ENCODE measurements around the gene C4orf50. TPM values are rescaled to one million over a fixed set of nuclear protein-coding genes. Genes with fewer than 3 reads are reported as not detected.
"Not testable (repeated sequence)": the region's sequence is repeated elsewhere in the genome, so short reads cannot be mapped to it uniquely, and the experiment has no call there.

The C4orf50 gene
- total RNA-seq, 2 donors from 2014 or later: 0.03 TPM

DNA sequence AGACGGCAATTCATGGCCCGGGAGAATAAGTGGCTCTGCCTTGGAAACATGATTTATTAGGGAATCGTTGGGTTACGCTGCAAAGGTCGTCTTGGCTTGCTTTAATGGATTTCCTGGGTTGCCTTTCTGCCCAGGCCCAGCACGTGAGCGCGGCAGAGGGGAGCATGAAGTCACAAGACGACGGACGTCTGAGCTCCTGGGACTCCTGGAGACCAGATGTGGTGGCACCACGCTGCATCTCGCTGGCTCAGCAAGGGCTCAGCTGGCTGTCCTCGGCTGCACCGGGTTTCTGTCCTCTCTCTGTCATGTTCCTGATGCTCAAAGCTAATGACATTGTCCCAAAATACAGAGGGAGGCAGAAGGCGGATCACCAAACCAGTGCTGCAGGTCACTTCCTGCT lies 61.2 kb downstream of the C4orf50 start:
- intact Hi-C loops (cut with DNase I): no loop called here
- ATAC-seq (no peak), DNase-seq (no peak)

DNA sequence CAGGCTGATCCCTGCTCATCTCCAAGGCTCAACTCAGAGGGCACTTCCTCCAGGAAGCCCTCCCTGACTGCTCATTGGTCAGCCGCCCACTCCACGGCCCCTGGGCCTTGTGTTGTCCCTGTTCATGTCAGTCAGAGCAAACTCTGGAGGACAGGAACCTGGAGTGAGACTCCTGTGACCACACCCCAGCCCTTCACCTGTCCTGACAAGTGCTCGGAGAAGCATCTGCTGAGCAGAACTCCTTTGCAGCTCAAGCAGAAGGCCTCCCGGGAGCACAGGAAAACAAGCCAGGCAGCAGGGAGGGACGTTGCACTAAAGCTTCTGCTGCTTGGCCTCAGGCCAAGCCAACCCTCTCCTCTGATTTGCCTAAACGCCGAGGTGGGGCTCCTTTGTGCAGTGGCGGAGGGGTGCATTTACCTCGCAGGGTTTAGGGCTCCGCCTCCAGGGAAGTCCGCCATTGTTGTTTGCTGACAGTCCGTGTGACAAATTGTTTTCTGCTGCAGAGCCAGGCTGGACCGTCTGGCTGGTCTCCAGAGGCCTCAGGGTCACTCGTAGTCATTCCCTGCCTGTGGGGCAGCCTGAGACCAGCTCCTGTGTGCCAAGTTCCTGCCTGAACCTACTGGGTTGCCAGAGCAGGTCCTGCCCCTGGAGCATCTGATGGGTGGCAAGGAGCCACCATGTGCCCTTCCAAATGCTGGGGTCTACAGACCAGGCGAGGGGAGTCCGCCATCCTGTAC lies 61.8 kb downstream of the C4orf50 start:
- ATAC-seq (no peak), DNase-seq (no peak)
- intact Hi-C loops (cut with DNase I): no loop called here

DNA sequence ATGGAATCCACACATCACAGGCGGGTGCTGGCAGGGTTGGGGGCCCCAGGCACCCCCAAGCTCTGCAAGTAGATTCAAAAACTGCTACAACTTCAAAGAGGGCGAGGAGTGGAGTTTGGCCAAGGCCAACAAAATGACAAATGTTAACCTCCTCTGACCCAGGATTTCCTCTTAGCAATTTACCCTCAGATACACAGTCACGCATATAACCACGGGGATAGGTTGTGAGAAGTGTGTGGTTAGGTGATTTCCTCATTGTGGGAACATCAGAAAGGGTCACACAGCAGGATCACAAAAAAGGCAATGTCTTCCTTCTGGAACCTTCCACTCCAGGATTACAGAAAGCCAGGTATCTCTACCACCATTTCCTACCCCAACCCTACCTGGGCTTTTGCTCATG lies 62.4 kb downstream of the C4orf50 start:
- ATAC-seq (no peak), DNase-seq (no peak)
- intact Hi-C loops (cut with DNase I): no loop called here

DNA sequence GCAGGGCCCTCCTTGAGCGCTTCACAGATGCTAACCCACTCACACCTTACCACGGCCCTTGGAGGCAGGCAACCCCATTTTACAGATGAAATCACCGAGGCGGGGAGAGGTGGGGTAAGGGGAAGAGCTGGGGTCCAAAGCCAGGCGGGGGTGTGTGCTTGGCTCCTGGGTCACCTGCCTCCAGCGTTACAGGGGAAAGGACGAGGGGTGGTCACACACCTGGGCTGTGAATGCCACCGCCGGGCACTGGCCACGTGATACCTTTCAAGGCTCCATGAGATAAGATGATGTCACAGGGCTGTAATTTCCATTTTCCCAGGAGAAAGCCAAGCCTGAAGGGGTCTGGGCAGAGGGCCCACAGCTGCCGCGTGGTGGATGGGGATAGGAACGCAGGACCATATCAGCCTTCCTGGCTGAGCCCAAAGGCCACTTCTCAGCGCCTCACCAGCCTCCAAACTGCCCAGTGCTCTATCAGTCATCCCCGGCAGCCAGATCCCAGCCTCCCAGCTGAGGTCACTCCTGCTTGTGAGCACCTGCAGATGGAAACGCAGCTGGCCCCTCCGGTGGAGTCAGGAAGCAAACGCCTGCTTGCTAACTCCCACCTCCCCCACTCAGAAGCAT lies 62.9 kb downstream of the C4orf50 start:
- no peak for ATAC-seq
- intact Hi-C loops (cut with DNase I): no loop called here
- DNase-seq: no peak

DNA sequence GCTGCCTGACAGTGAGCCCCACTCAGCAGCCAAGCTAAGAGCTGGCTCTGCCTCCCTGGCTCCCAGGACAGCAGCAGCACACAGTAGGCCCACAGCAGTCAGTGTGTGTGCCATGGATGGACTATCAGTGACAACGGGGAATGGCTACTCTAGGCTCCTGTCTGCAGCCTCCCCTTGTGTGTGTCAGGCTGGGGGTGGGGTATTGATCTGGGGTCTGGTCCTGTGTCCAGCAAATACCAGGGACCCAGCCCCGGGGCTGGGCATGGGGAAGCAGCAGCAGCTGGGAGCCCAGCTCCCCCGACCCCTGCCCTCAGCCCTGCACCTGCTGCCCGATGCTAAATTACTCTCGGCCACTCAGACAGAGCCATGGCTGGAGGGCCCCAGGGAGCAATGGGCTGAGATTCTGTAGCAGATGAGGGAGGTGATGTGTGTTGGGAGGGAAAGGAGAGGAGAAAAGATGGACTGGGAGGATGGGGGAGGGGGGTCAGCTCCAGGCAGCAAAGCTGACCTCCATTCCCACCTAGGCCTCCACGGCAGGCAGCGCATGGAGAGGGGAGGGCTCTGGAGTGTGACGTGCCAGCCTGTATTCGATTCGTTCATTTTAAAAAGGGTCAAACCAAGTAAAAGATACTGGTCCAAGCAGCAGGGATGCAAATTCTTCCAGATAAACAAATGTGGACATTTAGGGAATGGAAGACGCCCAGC lies 64.0 kb downstream of the C4orf50 start:
- DNase-seq: no peak
- no peak for ATAC-seq
- intact Hi-C loops (cut with DNase I): no loop called here

DNA sequence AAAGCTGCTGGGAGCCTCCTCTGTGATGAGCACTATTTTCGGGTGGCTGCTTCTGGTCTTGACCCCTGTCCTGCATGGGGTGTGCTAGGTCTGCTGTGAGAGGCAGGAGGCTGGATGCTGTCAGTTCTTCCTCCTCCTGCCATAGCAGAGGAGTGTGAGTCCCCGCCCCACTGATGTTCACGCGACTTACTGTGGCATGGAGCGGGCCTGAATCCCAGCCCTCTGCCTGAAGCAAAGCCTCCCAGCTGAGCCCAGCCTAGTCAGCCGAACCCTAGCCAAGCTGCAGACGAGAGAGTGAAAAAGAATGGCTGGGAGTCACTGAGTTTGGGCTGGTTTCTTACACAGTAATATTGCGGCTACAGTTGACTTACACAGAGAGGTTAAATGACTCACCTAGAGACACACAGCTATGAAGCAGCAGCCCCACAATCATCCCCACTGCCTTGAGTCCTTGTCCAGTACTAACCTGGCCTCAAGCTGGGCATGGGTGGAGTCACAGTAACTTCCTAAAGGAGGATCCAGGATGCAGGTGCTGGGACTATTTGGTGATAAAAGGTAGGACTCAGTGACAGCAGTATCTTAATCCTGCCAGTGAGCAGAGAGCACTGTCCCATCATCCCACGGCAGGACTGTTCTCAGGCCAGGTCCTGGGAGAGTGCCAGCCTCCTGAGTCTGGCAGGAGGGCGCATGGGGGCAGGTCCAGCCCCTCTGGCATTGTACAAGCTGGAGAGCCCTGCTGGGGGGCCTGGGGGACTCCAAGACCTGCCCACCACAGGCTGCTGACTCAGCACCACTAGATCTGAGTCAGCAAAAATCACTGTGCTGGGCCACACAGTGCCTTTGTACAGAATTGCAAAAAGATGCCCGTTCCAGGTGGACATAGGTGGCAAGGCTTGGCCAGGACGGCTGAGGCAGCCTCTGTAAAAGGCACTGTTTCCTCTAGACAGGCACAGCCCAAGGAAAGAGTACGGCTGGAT lies 65.0 kb downstream of the C4orf50 start:
- ATAC-seq (no peak), DNase-seq (no peak)
- intact Hi-C loops (cut with DNase I): no loop called here

DNA sequence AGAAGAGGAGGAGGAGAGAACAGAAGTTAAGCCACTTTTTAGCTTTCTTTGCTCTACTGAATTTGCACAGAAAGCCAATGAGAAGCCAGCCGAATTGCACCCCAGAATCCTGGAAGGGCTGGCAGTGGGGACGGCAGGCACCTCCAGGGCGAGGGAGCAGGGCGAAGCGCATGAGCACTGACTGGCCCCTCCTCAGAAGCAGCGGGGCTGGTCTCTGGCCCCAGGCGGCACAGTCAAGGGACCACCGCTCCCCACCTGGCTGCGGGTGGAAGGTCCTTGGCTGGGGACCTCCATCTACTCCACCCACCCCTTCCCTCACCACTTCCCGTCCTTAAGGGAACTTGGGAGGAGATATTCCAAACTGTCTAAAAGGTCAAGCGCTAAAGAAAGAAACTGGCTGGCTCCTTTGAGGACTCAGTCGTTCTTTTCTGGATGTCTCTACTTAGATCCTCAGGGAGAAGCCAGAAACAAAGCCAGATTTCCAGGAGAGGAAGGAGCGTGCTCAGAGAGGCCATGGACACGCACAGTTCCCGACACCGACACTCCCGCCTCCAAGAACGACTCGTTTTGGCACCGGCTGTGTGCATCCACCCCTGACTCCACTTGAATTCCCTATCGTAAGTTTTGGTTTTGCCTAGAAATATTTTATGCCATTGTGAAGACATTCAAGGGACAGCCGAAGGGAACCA lies 65.8 kb downstream of the C4orf50 start:
- intact Hi-C loops (cut with DNase I): no loop called here
- DNase-seq (no peak), ATAC-seq (no peak)

DNA sequence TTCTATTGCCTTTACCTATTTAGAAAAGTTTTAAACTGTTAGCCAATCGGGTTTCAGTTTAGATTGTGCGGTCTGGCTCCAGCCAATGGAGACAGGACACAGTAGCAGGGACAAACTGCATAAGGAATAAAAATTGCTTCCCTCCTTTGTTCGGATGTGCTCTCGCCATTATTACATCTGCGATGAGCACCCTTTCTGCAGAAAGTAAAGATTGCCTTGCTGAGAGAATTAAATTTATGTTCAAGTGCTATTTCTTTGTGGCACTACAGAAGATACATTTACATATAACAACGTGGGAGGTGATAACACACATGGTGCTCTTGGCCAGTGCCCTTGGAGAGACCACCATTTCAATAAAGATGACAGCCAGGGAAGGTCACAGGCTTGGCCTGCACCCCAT lies 71.6 kb downstream of the C4orf50 start:
- ATAC-seq; intact Hi-C loops (cut with DNase I); DNase-seq: not testable (repeated sequence)

DNA sequence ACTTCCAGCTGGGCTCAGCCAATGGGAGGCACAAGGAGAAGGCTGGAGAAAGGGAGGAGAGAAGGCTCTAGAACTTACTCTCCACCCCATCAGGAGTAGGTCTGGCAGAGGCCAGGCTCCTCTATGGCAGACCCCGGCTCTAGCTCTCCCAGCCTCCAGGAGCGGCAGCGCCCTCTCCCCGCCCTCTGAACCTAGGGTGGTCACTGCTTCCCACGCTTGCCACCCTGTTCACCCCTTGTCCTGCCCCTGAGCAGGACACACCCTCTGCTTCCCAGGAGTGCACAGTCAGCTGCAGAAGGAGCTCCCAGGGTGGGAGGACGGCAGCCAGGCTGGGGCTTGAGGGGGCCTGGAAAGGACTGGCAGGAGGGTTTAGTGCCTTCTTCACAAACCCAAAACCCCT lies 72.3 kb downstream of the C4orf50 start:
- intact Hi-C loops (cut with DNase I): no loop called here
- DNase-seq: no peak
- no peak for ATAC-seq

DNA sequence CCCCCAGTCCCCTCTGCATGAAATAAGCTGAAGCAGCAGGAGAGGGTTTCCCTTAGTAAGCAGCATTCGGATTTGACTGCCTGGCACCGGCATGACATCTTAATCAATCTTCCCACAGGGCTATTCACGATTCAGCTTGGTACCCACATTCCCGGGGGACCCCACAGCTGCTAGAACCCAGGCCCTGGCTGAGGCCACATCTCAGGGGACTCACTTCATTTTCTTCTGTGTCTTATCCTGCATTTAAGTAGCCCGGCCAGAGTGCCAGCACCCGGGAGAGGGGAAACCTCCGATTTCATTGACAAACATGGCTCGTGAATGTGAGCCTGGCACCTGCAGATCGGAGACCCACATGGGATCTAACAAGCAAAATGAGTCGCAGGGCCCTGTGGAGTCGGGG lies 73.1 kb downstream of the C4orf50 start:
- DNase-seq (no peak), ATAC-seq (no peak)
- intact Hi-C loops (cut with DNase I): no loop called here

DNA sequence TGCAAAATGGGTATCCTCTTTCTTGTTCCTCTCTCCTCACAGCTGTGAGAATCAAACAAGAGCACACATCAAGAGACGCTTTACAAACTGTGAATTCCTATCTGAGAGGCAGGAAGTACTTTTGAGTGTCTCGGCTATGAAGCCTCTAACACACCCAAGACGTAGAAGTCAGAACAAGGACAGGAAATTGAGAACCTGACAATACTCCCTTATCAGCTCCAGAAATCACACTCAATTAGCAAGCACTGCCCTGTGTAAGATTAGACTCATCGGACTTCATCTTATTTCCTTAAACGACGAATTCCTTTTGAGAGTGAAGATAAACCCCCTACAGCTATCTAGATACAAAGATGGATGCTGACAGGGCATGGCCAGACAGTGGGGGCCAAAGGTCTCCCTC lies 74.7 kb downstream of the C4orf50 start:
- intact Hi-C loops (cut with DNase I): no loop called here
- DNase-seq: no peak
- no peak for ATAC-seq

DNA sequence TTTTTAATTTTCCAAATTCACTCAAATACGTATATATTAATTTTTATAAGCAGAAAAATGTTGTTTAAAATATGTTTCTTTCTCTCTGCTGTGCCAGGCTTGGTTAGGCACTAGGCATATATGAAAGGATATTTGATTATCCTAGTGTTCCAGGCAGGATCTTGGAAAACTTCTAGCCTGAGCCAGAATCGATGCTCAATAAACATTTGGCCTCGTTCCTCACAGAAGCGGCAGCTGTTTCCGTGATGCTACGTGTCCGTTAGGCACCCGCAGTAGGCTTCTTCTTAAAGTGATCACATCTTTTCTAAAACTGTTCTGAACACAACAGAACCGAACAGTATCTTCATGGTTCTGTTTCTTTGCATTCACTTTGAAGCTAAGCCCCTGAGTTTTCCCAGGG lies 75.3 kb downstream of the C4orf50 start:
- intact Hi-C loops (cut with DNase I): no loop called here
- no peak for DNase-seq
- no peak for ATAC-seq

DNA sequence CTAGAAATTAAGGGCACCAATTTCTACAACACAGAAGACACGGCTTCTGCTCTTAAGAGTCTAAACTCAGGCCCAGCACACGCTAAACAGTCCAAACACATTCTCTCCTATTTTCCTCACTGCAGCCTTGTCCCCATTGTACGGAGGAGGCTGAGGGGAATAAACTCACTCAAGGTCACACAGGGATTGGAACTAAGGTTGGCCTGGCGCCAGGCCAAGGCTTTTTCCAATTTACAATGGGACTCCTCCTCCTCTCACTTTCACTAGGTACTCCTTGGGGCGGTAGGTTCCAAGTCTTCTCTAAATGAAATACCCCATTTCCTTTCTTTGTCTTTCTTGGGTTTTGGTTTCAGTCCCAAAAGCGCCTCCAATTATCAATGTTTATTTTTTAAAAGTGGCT lies 76.6 kb downstream of the C4orf50 start:
- no peak for ATAC-seq
- no peak for DNase-seq
- intact Hi-C loops (cut with DNase I): no loop called here

DNA sequence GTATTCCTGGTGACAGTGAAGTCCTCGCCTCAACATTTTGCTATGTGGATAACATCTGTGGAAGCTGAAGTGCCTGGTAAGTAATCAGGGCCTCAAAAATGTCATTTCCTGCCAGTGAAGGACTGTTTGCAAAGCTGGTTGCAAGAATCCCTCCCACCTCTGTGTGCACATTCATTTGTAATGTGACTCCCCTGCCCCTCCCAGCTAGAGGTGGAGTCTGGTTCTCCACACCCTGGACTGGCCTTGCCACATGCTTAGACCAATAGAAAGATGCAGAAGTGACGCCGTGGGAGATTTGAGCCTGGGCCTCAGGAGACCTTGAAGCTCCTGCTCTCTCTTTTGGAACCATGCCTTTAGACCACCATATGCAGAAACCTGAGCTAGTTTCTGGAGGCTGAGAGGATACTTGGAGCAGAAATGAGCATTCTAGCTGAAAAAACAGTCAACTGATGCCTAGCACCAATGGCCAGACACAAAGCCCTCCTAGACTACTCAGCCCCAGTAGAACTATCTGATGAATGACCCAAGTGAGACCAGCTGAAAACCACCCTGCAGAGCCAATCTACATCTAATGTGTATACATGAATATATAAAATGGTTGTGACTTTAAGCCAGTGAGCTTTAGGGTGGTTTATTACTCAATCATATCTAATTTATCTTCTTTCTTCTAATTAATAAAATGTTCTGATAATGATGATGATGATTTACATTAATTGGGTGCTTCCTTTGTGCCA lies 77.6 kb downstream of the C4orf50 start:
- intact Hi-C loops (cut with DNase I): no loop called here
- ATAC-seq: no peak
- no peak for DNase-seq

DNA sequence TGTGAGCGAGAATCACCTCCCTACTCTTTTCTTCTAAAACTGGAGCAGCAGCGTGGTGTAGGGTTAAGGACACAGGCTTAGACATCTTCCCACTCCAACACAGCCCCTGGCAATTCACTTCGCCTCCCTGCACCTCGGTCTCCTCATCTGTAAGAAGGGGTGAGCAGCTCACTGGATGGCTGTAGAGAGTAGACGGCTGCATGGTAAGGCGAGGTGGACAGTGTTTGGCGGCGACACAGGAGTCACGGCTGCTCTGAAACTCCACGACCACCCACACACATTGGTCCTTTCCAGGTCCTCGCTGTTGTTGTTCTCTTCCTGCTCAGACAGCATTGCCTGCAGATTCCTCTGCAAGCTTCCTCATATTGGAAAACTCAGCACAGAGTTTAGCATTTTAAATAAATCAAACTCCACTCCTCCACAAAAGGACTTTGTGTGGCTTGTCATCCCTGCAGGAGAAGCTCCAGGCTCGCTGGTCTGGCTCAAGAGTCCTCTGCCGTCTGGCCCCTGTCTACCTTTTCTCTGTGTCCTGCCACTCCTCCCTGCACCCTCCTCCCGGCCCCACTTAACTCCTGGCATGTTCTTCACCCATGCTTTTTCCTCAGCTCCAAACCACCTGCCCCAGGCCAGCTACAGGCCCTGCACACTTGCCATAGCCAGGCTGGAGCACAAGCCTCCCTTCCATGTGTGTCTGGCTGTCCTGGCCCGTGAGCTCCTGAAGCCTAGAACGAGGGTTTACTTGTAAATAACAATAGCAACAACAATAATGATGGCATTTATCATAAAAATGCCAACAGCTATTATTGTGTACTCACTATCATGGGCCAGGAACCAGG lies 84.0 kb downstream of the C4orf50 start:
- DNase-seq: no peak
- intact Hi-C loops (cut with DNase I): no loop called here
- no peak for ATAC-seq

DNA sequence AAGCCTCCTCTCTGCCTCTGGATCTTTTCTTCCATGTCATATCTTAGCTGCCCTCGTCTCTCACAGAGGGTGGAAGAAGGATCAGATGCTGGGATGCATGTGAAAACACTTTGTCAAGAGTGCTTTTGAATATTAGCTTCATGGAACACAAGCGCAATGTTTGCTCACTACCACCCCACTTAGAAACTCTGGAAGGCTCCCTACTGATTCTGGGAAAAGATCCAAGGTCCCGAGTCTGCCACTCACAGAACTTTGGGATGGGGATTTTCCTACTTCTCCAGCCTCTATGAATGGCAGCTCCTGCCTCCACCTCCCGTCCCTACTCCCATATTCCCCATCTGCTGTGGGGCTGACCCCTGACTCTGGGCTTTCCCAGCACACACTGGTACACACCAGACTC lies 85.1 kb downstream of the C4orf50 start:
- intact Hi-C loops (cut with DNase I): no loop called here
- DNase-seq: no peak
- no peak for ATAC-seq

DNA sequence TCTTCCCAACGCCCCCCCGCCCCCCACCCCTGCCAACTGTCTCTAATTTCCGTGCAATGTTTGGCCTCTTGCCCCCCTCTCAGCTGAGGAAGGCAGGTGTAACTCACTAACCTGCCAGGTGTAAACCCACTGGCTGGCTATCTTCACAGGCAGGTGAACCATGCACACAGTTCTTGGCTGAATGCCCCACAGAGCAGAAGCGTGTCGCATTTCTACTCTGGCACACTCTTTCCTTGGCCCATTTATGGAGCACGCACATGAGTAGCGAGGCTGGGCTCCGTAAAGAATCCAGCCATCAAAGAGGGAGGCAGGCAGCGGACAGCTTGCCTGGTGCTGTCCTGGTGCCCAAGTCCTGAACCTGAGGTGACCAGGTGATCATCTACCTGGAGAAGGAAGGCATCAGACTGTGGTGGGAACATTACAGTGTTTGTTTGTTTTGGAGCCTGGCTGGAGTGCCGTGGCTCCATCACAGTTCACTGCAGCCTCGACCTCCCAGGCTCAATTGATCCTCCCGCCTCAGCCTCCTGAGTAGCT lies 86.1 kb downstream of the C4orf50 start:
- intact Hi-C loops (cut with DNase I): no loop called here
- ATAC-seq (no peak), DNase-seq (no peak)
